ENCODE results near the gene GDI1.

DNA sequence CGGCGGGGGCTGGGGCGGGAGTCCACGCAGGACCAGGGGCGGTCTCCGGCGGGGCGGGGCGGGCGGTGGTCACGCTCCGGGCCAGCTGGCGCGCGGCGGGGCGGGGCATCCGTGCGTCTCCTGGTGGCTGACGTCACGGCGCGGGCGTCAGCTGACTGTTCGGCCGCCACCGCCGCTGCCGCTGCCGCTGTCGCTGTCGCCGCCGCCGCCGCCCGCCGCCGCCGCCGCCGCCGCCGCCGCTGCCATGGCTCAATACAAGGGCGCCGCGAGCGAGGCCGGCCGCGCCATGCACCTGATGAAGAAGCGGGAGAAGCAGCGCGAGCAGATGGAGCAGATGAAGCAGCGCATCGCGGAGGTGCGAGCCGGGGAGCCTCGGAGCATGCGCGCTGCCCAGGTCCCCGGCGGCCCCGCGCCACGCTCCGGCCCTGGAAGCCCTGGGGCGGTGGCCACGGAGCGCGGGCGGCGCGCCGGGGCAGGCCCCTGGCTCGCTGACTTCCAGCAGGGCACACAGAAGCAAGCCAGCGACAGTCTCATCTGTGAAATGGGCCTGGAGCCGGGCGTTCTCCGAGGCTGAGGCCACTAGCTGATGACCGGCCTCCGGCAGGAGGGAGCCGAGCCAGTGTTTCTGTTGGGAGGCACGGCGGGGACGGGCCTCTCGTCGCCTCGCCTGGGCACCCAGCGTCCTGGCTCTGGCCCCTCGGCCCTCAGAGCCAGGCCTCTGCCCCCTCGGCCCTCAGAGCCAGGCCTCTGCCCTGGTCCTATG, 7.2 kb downstream of the GDI1 start, which contains the start of gene FAM50A:
- TF ChIP-seq, protein P1, sequence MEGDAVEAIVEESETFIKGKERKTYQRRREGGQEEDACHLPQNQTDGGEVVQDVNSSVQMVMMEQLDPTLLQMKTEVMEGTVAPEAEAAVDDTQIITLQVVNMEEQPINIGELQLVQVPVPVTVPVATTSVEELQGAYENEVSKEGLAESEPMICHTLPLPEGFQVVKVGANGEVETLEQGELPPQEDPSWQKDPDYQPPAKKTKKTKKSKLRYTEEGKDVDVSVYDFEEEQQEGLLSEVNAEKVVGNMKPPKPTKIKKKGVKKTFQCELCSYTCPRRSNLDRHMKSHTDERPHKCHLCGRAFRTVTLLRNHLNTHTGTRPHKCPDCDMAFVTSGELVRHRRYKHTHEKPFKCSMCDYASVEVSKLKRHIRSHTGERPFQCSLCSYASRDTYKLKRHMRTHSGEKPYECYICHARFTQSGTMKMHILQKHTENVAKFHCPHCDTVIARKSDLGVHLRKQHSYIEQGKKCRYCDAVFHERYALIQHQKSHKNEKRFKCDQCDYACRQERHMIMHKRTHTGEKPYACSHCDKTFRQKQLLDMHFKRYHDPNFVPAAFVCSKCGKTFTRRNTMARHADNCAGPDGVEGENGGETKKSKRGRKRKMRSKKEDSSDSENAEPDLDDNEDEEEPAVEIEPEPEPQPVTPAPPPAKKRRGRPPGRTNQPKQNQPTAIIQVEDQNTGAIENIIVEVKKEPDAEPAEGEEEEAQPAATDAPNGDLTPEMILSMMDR (IDR thresholded peaks at IDR 0.05; ENCODE audit: insufficient read depth, low read depth, low read length) = no peak
- no peak for TF ChIP-seq EZH2 (IDR thresholded peaks at IDR 0.05; ENCODE audit: insufficient read depth, low read length)

Measured in astrocyte (in vitro differentiated cells and primary cell).